Measurements from ENCODE around the gene GPS2.
A peak's percentile ranks its signal among the peaks of the same experiment; 100 is the strongest.

Gene GPS2

DNA sequence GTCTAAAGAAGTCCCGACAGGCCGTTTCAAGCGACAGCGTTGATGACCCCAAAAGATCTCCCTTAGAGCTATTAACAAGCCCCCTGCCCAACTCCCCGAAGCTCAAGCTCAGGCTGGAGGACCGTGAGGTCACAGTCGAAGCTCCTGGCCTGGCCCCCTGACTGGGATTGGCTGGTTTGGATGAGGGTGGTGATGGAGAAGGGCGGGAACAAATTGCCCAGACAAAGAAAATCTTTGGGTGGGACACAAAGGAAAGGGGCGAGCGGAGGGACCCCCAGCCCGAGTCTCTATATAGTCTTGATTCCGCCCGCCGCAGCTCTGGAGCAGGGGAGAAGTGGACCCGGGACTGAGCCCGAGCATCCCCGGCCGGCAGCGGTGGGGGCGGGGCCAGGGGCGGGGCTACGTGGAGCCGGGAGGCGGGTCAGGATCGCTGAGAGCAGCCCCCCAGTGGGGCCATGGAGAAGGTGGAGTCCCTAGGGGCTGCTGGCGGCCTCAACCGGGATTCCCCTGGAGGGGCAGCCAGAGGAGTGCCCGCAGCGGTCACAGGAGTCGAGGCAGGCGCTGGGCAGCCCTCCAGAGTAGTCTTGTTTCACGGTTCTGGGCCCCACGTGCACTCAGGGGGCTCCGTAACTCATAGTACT, 15.0 kb upstream of the GPS2 start:
- Histone ChIP-seq H3K27me3 (no peaks in the 10 kb centered on the region), H3K36me3 (peaks cover 2% of the 10 kb centered on the region), H3K4me3 (ENCODE audit: low read depth in 1 of 2, low read length in 1 of 2) (peak overlapping the region; percentile 78 to 100), H3K4me1 (ENCODE audit: control insufficient read depth in 1 of 2, insufficient read depth in 1 of 2, low read depth in 1 of 2, low read length in 1 of 2) (peaks cover 17 to 31% of the 10 kb centered on the region in 2 experiments), H3K27ac (peak overlapping the region; percentile 96), H3K9me3 (no peaks in the 10 kb centered on the region)
- TF ChIP-seq, protein P1, sequence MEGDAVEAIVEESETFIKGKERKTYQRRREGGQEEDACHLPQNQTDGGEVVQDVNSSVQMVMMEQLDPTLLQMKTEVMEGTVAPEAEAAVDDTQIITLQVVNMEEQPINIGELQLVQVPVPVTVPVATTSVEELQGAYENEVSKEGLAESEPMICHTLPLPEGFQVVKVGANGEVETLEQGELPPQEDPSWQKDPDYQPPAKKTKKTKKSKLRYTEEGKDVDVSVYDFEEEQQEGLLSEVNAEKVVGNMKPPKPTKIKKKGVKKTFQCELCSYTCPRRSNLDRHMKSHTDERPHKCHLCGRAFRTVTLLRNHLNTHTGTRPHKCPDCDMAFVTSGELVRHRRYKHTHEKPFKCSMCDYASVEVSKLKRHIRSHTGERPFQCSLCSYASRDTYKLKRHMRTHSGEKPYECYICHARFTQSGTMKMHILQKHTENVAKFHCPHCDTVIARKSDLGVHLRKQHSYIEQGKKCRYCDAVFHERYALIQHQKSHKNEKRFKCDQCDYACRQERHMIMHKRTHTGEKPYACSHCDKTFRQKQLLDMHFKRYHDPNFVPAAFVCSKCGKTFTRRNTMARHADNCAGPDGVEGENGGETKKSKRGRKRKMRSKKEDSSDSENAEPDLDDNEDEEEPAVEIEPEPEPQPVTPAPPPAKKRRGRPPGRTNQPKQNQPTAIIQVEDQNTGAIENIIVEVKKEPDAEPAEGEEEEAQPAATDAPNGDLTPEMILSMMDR (IDR thresholded peaks at IDR 0.05), result no peak

GRCh38 chr17:7329374-7329996, 14.3 kb upstream of the GPS2 start:
- Histone ChIP-seq H3K9me3 (no peaks in the 10 kb centered on the region), H3K27me3 (no peaks in the 10 kb centered on the region), H3K4me3 (ENCODE audit: low read depth in 1 of 2, low read length in 1 of 2) (peak overlapping the region; percentile 78 to 100), H3K36me3 (peaks cover 8% of the 10 kb centered on the region), H3K4me1 (ENCODE audit: control insufficient read depth in 1 of 2, insufficient read depth in 1 of 2, low read depth in 1 of 2, low read length in 1 of 2) (peaks cover 16 to 30% of the 10 kb centered on the region in 2 experiments), H3K27ac (peak overlapping the region; percentile 96)
- TF ChIP-seq, protein P1 (IDR thresholded peaks at IDR 0.05), result no peak

- H3K27ac ChIP-seq, result peak within 1 kb of the TSS; percentile 96
- peaks cover 10% of the 10 kb centered on the region for H3K36me3 ChIP-seq
- no peaks in the 10 kb centered on the region for H3K27me3 ChIP-seq
- H3K4me1 ChIP-seq (ENCODE audit: control insufficient read depth in 1 of 2, insufficient read depth in 1 of 2, low read depth in 1 of 2, low read length in 1 of 2), result peaks cover 20 to 30% of the 10 kb centered on the region in 2 experiments
- TF ChIP-seq, protein P1 (IDR thresholded peaks at IDR 0.05), result no peak
- H3K9me3 ChIP-seq, result no peaks in the 10 kb centered on the region
- peak within 1 kb of the TSS; percentile 78 to 100 for H3K4me3 ChIP-seq (ENCODE audit: low read depth in 1 of 2, low read length in 1 of 2)
Observed at GRCh38 chr17:7328840-7329373, 13.7 kb upstream of the GPS2 start, which contains the start of gene NEURL4. TSS of gene NEURL4 (minus strand) at chr17:7329335. CDS start at chr17:7329312, 23 bp downstream.

- peaks cover 20 to 26% of the 10 kb centered on the region in 2 experiments for H3K4me1 ChIP-seq (ENCODE audit: control insufficient read depth in 1 of 2, insufficient read depth in 1 of 2, low read depth in 1 of 2, low read length in 1 of 2)
- TF ChIP-seq, protein P1 (IDR thresholded peaks at IDR 0.05), result no peak
- peaks cover 19% of the 10 kb centered on the region for H3K36me3 ChIP-seq
- H3K4me3 ChIP-seq (ENCODE audit: low read depth in 1 of 2, low read length in 1 of 2), result peak overlapping the region in 1 of 2 experiments; percentile 78
- no peaks in the 10 kb centered on the region for H3K27me3 ChIP-seq
- no peak overlapping the region for H3K27ac ChIP-seq
- H3K9me3 ChIP-seq, result no peaks in the 10 kb centered on the region
Observed at GRCh38 chr17:7328009-7328408, 12.8 kb upstream of the GPS2 start.

DNA sequence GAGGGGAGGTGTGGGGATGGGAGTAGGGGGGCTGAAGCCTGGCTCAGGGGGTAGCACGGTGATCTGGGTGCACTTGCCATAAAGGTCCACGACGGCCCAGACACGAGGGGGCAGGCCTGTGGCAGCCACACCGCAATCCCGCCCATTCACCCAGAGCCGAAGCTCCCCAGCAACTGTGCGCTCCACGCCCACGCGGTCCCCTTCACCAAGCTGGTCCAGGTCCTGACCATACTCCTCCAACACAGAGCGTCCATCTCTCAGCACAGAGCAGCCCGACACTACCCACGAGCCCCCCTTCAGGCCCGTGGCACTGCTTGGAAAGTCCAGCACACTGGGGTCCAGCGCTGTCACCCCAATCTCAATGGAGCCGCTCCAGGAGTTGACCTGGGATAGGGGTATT, 12.3 kb upstream of the GPS2 start:
- Histone ChIP-seq H3K4me3 (ENCODE audit: low read depth in 1 of 2, low read length in 1 of 2) (no peak overlapping the region), H3K36me3 (peaks cover 24% of the 10 kb centered on the region), H3K9me3 (no peaks in the 10 kb centered on the region), H3K27me3 (no peaks in the 10 kb centered on the region), H3K4me1 (ENCODE audit: control insufficient read depth in 1 of 2, insufficient read depth in 1 of 2, low read depth in 1 of 2, low read length in 1 of 2) (peaks cover 20 to 23% of the 10 kb centered on the region in 2 experiments), H3K27ac (no peak overlapping the region)
- TF ChIP-seq, protein P1 (IDR thresholded peaks at IDR 0.05), result no peak

All from neutrophil (primary cell).